CD4-positive, alpha-beta T cell (primary cell): ENCODE data around the gene RASA3. TPM values are rescaled to one million over a fixed set of nuclear protein-coding genes. Genes with fewer than 3 reads are reported as not detected.
A peak's percentile ranks its signal among the peaks of the same experiment; 100 is the strongest.

Source experiments
- ATAC-seq: fragments of 200-7000 bp; cut with Tn5 transposase; one replicate; pipeline ENCODE4 v1.10.0; 2022; ENCODE audit warnings: mild to moderate bottlenecking; ENCODE audit not compliant: poor library complexity
- CTCF ChIA-PET: fragments of 350-600 bp; sonication (Branson Sonifier 250); formaldehyde crosslinking; loops from one replicate; lab custom pipeline; 2021; ENCODE audit warnings: antibody characterized with exemption, inconsistent platforms; lab: Charles Lee
- POLR2A ChIA-PET: fragments of 350-600 bp; sonication (Branson Sonifier 250); formaldehyde crosslinking; loops from one replicate; lab custom pipeline; 2021; ENCODE audit warnings: antibody characterized with exemption, inconsistent platforms; lab: Charles Lee
- DNase-seq, 14 experiments: peaks; one replicate each; pipeline ENCODE4 v3.0.0-alpha.2; 2013 to 2020; ENCODE audit warnings: mixed read lengths in 2 of 14
- H3K27ac ChIP-seq, 2 donors: one replicate each; pipeline versions ENCODE4 v1.5.1 to v1.7.0; 2013; ENCODE audit warnings: low read length in 2 of 2, low read depth in 1 of 2, mild to moderate bottlenecking in 1 of 2
- H3K27me3 ChIP-seq, 2 experiments: 1 replicate in 1 of 2; 2 replicates in 1 of 2; pipeline versions ENCODE4 v1.6.1 to v1.7.0; 2013; ENCODE audit warnings: low read length in 2 of 2, control low read depth in 1 of 2, mild to moderate bottlenecking in 1 of 2, moderate library complexity in 1 of 2; ENCODE audit not compliant: insufficient read depth in 2 of 2, control insufficient read depth in 1 of 2
- H3K36me3 ChIP-seq: one replicate; pipeline ENCODE4 v1.6.1; 2013; ENCODE audit warnings: low read length, control low read depth; ENCODE audit not compliant: insufficient read depth
- H3K4me1 ChIP-seq: one replicate; pipeline ENCODE4 v1.6.1; 2013; ENCODE audit warnings: low read length, control low read depth; ENCODE audit not compliant: insufficient read depth
- H3K4me3 ChIP-seq: one replicate; pipeline ENCODE4 v1.5.1; 2013; ENCODE audit warnings: mild to moderate bottlenecking, low read length, moderate library complexity
- H3K9me3 ChIP-seq, 2 experiments: 1 replicate in 1 of 2; 2 replicates in 1 of 2; pipeline versions ENCODE4 v1.6.1 to v1.7.0; 2013; ENCODE audit warnings: low read length in 2 of 2, mild to moderate bottlenecking in 2 of 2, control low read depth in 1 of 2, moderate library complexity in 1 of 2; ENCODE audit not compliant: control insufficient read depth in 1 of 2, insufficient read depth in 1 of 2
- H3K27ac Mint-ChIP-seq: one replicate; pipeline ENCODE4 v1.8.0; 2020; ENCODE audit warnings: mixed read lengths
- H3K27me3 Mint-ChIP-seq: one replicate; pipeline ENCODE4 v1.8.0; 2021; ENCODE audit warnings: mixed read lengths
- H3K36me3 Mint-ChIP-seq: one replicate; pipeline ENCODE4 v1.8.0; 2021; ENCODE audit warnings: low read depth, mixed read lengths
- H3K4me1 Mint-ChIP-seq: one replicate; pipeline ENCODE4 v1.8.0; 2021; ENCODE audit warnings: low read depth, mixed read lengths
- H3K4me3 Mint-ChIP-seq: one replicate; pipeline ENCODE4 v1.8.0; 2020; ENCODE audit warnings: mild to moderate bottlenecking, mixed read lengths
- H3K9me3 Mint-ChIP-seq: one replicate; pipeline ENCODE4 v1.8.0; 2020; ENCODE audit warnings: mixed read lengths
- CTCF ChIP-seq: fragments of 200-600 bp; IDR thresholded peaks from one replicate; pipeline ENCODE4 v1.8.0; 2022; ENCODE audit warnings: antibody characterized with exemption, mild to moderate bottlenecking
- intact Hi-C, 2 experiments: fragments of 100-400 bp; cut with DNase I in 1 of 2; cut with micrococcal nuclease in 1 of 2; formaldehyde crosslinking; loops; one replicate each; pipeline versions ENCODE4 v1.15.1 to v1.9.0; 2023 to 2025; cut with DNase I, micrococcal nuclease
- total RNA-seq, 174 experiments: library from RNA in 2 of 174; stranded (reverse) in 2 of 174; gene quantifications; one replicate each; pipeline ENCODE4 v1.2.3 and lab custom pipeline; 2021 to 2026

The RASA3 gene
- total RNA-seq, 2 experiments from 2014 or later = 181 to 184 TPM

- H3K27me3 ChIP-seq = no peaks in the 10 kb centered on the region
- ChIA-PET POLR2A (interaction anchor here (0.8 to 1.7 kb wide), 5 partner anchors 9 to 99 kb away, joined by 3 to 4 read pairs (median 3); no protein-coding TSS in a partner anchor), CTCF (interaction anchor here (1.7 kb wide), 1 partner anchor 61 kb away, joined by 4 read pairs; no protein-coding TSS in a partner anchor)
- H3K9me3 Mint-ChIP-seq = no peaks in the 10 kb centered on the region
- peak in 9 of 14 experiments; percentile 19 to 68 (median 43) for DNase-seq
- peak; percentile 59 for ATAC-seq
- intact Hi-C loops = loop anchor here in 1 of 2 experiments (5.0 kb wide), 1 partner anchor 63 kb away; no protein-coding TSS in a partner anchor
- H3K27ac Mint-ChIP-seq = peak overlapping the region; percentile 84
- peaks cover 75% of the 10 kb centered on the region for H3K4me1 ChIP-seq
- H3K27me3 Mint-ChIP-seq = no peaks in the 10 kb centered on the region
- no peaks in the 10 kb centered on the region for H3K9me3 ChIP-seq
- TF ChIP-seq CTCF = no peak
- peaks cover 68% of the 10 kb centered on the region for H3K4me1 Mint-ChIP-seq
- H3K4me3 Mint-ChIP-seq = peak overlapping the region; percentile 67
- peak overlapping the region; percentile 19 for H3K4me3 ChIP-seq
- peak overlapping the region in 1 of 2 donors; percentile 22 for H3K27ac ChIP-seq
- peaks cover 76% of the 10 kb centered on the region for H3K36me3 ChIP-seq
- H3K36me3 Mint-ChIP-seq = peaks cover 78% of the 10 kb centered on the region
These were observed 83.4 kb downstream of the RASA3 start for GRCh38 chr13:114049026-114049425.

GRCh38 chr13:114048443-114048842 is 84.0 kb downstream of the RASA3 start:
- Histone ChIP-seq H3K27me3 (no peaks in the 10 kb centered on the region), H3K4me3 (no peak overlapping the region), H3K9me3 (no peaks in the 10 kb centered on the region), H3K36me3 (peaks cover 75% of the 10 kb centered on the region), H3K4me1 (peaks cover 72% of the 10 kb centered on the region), H3K27ac (no peak overlapping the region)
- TF ChIP-seq CTCF = no peak
- ChIA-PET CTCF (interaction anchor here (1.7 kb wide), 1 partner anchor 62 kb away, joined by 4 read pairs; no protein-coding TSS in a partner anchor), POLR2A (interaction anchor here (0.8 kb wide), 1 partner anchor 78 kb away, joined by 3 read pairs; no protein-coding TSS in a partner anchor)
- H3K4me3 Mint-ChIP-seq = no peak overlapping the region
- no peaks in the 10 kb centered on the region for H3K27me3 Mint-ChIP-seq
- ATAC-seq (no peak), DNase-seq (no peak)
- no peaks in the 10 kb centered on the region for H3K9me3 Mint-ChIP-seq
- peak overlapping the region; percentile 84 for H3K27ac Mint-ChIP-seq
- intact Hi-C loops = loop anchor here in 1 of 2 experiments (5.0 kb wide), 1 partner anchor 64 kb away; no protein-coding TSS in a partner anchor
- peaks cover 74% of the 10 kb centered on the region for H3K36me3 Mint-ChIP-seq
- H3K4me1 Mint-ChIP-seq = peaks cover 66% of the 10 kb centered on the region

DNA sequence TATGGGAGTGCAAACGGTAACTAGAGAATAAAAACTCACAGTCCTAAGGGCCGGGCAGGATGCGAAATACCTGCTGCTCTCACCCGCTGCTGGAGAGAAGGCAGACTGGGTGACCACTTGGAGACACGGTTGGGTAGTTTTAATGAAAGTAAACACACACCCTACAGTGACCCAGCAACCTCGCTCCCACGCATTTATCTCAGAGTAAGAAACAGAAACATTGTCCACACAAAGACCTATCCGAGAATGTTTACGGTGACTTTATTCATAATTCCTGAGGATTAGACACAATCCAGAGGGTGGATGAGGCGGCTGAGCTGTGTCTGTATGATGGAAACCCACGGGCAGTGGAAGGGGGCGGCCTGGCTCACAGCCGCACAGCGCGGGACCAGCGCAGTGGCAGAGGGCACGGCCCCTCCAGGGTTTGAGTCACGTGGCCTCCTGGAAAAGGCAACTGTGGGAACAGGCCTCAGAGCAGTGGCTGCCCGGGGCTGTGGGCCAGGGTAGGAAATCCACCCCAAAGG is 85.0 kb downstream of the RASA3 start:
- ChIA-PET CTCF (interaction anchor here (1.5 kb wide), 1 partner anchor 63 kb away, joined by 3 read pairs; no protein-coding TSS in a partner anchor), POLR2A (no interaction called here)
- peaks cover 78% of the 10 kb centered on the region for H3K36me3 ChIP-seq
- H3K4me1 ChIP-seq = peaks cover 72% of the 10 kb centered on the region
- Mint-ChIP-seq H3K27ac (peak overlapping the region; percentile 82), H3K36me3 (peaks cover 78% of the 10 kb centered on the region), H3K4me3 (peak overlapping the region; percentile 14), H3K9me3 (no peaks in the 10 kb centered on the region), H3K27me3 (no peaks in the 10 kb centered on the region), H3K4me1 (peaks cover 71% of the 10 kb centered on the region)
- no peak overlapping the region for H3K4me3 ChIP-seq
- intact Hi-C loops = loop anchor here in 1 of 2 experiments (5.0 kb wide), 1 partner anchor 65 kb away; no protein-coding TSS in a partner anchor
- H3K9me3 ChIP-seq = no peaks in the 10 kb centered on the region
- no peak for ATAC-seq
- H3K27ac ChIP-seq = no peak overlapping the region
- TF ChIP-seq CTCF = no peak
- H3K27me3 ChIP-seq = no peaks in the 10 kb centered on the region
- DNase-seq = no peak
